ENCODE results near the gene LRTM1.

Gene LRTM1

GRCh38 chr3:54965746-54966145 is 37.9 kb upstream of the LRTM1 start:
- TF ChIP-seq, protein P1, sequence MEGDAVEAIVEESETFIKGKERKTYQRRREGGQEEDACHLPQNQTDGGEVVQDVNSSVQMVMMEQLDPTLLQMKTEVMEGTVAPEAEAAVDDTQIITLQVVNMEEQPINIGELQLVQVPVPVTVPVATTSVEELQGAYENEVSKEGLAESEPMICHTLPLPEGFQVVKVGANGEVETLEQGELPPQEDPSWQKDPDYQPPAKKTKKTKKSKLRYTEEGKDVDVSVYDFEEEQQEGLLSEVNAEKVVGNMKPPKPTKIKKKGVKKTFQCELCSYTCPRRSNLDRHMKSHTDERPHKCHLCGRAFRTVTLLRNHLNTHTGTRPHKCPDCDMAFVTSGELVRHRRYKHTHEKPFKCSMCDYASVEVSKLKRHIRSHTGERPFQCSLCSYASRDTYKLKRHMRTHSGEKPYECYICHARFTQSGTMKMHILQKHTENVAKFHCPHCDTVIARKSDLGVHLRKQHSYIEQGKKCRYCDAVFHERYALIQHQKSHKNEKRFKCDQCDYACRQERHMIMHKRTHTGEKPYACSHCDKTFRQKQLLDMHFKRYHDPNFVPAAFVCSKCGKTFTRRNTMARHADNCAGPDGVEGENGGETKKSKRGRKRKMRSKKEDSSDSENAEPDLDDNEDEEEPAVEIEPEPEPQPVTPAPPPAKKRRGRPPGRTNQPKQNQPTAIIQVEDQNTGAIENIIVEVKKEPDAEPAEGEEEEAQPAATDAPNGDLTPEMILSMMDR (conservative IDR thresholded peaks at IDR 0.05; ENCODE audit: low read depth, low read length) = no peak
- no peak overlapping the region for H3K4me3 ChIP-seq (ENCODE audit: low read length)
- no peak for DNase-seq (ENCODE audit: low read depth)

GRCh38 chr3:54964081-54964480 is 36.2 kb upstream of the LRTM1 start:
- no peak for DNase-seq (ENCODE audit: low read depth)
- TF ChIP-seq, protein P1 (conservative IDR thresholded peaks at IDR 0.05; ENCODE audit: low read depth, low read length) = no peak
- H3K4me3 ChIP-seq (ENCODE audit: low read length) = no peak overlapping the region

DNA sequence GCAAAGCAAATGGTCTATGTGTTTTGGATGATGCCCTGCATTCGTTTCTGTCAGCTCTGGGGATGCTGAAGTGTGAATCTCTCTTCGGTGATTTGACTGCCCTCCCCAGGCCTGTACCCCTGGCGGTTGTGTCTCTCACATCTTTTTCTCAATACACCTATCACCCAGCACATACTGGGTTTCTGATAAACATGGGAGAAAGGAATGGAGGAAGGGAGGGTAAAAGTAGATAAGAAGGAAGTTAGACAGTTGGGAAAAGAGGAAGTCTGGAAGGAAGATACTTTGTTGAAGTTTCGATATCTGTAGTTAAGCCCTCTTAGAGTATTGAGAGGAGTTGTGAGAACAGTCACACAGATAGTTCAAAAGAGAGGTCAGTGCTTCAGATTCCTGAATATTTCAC is 35.8 kb upstream of the LRTM1 start:
- no peak overlapping the region for H3K4me3 ChIP-seq (ENCODE audit: low read length)
- TF ChIP-seq, protein P1 (conservative IDR thresholded peaks at IDR 0.05; ENCODE audit: low read depth, low read length) = no peak
- no peak for DNase-seq (ENCODE audit: low read depth)

- H3K4me3 ChIP-seq (ENCODE audit: low read length) = no peak overlapping the region
- DNase-seq (ENCODE audit: low read depth) = no peak
- TF ChIP-seq, protein P1 (conservative IDR thresholded peaks at IDR 0.05; ENCODE audit: low read depth, low read length) = no peak
Measured at GRCh38 chr3:54962200-54962599, 34.3 kb upstream of the LRTM1 start.

DNA sequence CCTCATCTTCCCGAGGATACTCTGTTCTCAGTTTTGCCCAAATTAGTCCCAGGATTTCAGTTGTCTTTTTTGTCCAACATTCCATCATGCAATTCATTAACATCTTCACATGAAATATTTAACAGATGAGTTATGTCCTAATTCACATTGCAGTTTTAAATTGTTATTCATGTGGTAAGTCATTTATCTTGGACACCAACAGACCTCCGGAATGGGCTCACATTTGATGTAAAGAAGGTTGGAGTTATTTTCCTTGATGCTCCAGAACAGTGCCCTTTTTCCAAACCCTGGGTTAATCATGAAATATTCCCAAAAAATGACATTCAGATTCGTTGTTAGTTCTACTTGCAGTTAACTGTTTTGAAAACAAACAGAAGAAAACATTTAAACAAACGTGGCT is 32.8 kb upstream of the LRTM1 start:
- TF ChIP-seq, protein P1 (conservative IDR thresholded peaks at IDR 0.05; ENCODE audit: low read depth, low read length) = no peak
- no peak for DNase-seq (ENCODE audit: low read depth)

DNA sequence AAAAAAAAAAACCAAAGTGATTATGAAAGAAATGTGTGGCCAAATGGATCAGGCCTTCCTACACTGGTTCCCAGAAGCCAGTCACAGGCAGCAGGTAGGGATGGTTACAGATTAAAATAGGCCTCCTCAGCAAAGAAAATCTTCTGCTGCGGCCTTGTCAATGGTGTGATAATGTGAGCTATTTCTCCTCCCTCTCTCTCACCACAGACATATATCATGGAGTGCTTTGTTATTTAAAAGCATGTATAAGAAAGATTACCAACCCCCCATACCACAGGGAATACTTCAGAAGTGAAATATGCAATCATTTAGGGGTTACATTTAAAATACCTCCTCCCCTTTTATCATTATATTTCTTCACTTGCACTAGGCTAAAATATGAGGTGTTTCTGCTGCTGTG is 32.2 kb upstream of the LRTM1 start:
- no peak for DNase-seq (ENCODE audit: low read depth)
- no peak overlapping the region for H3K4me3 ChIP-seq (ENCODE audit: low read length)
- TF ChIP-seq, protein P1 (conservative IDR thresholded peaks at IDR 0.05; ENCODE audit: low read depth, low read length) = no peak

More for the DNA sequence above, 32.8 kb upstream of the LRTM1 start:
- H3K4me3 ChIP-seq (ENCODE audit: low read length) = no peak overlapping the region

GRCh38 chr3:54957711-54958110 is 29.9 kb upstream of the LRTM1 start:
- TF ChIP-seq, protein P1 (conservative IDR thresholded peaks at IDR 0.05; ENCODE audit: low read depth, low read length) = no peak
- H3K4me3 ChIP-seq (ENCODE audit: low read length) = no peak overlapping the region
- DNase-seq (ENCODE audit: low read depth) = no peak
